Testis (tissue), 5 donors: ENCODE results near the gene PPP2R1B. TPM values are rescaled to one million over a fixed set of nuclear protein-coding genes. Genes with fewer than 3 reads are reported as not detected.

Source experiments
- DNase-seq: peaks from one replicate; pipeline ENCODE4 v3.0.0-alpha.2; 2019
- H3K27ac ChIP-seq, 2 donors: fragments of 200-600 bp; sonication (generic); one replicate each; pipeline ENCODE4 v1.5.1; 2019
- H3K27me3 ChIP-seq: fragments of 200-600 bp; sonication (generic); one replicate; pipeline ENCODE4 v1.5.1; 2019
- H3K36me3 ChIP-seq: fragments of 200-600 bp; sonication (generic); one replicate; pipeline ENCODE4 v1.5.1; 2017; ENCODE audit warnings: low read depth; ENCODE audit errors: missing control alignments
- H3K4me1 ChIP-seq: fragments of 200-600 bp; sonication (generic); one replicate; pipeline ENCODE4 v1.5.1; 2019
- H3K4me3 ChIP-seq, 2 donors: fragments of 200-600 bp; sonication (generic); one replicate each; pipeline ENCODE4 v1.5.1; 2017 to 2019
- H3K9me3 ChIP-seq: fragments of 200-600 bp; sonication (generic); one replicate; pipeline ENCODE4 v1.5.1; 2017
- CTCF ChIP-seq, 3 experiments: fragments of 450-650 bp in 2 of 3; fragments of 200-600 bp in 1 of 3; sonication (generic) in 1 of 3; IDR thresholded peaks; one replicate each; pipeline ENCODE4 v1.5.1; 2016 to 2019; ENCODE audit warnings: antibody characterized with exemption in 3 of 3, mild to moderate bottlenecking in 2 of 3, moderate library complexity in 1 of 3
- POLR2A ChIP-seq: fragments of 450-650 bp; IDR thresholded peaks from one replicate; pipeline ENCODE4 v1.6.1; 2017; ENCODE audit warnings: antibody characterized with exemption, mild to moderate bottlenecking, moderate library complexity
- WGBS, 2 donors: methylation state at CpG; one replicate each; pipeline ENCODE4 v1.1.5; 2018; 5-methylcytosine and 5-hydroxymethylcytosine counted together
- intact Hi-C: fragments of 100-400 bp; cut with DNase I; formaldehyde crosslinking; loops from one replicate; pipeline ENCODE4 v1.15.1; 2023; ENCODE audit warnings: low total_unique reads
- long read RNA-seq, 2 donors: transcript quantifications; one replicate each; lab custom pipeline, GENCODE V29; 2026
- polyA plus RNA-seq: library from polyadenylated mRNA; stranded (reverse); fragments of 350-450 nt; fragmentation: Illumina TruSeq; extraction: RNeasy Lipid Tissue Mini Kit (QIAGEN cat#74804); gene quantifications from one replicate; pipeline ENCODE4 v1.2.3, GENCODE V29; 2014; ENCODE audit warnings: low read depth, low replicate concordance; ENCODE audit not compliant: insufficient read depth
- total RNA-seq, 2 donors: library from RNA; depleted of rRNA; stranded (reverse); fragments of >200 nt; gene quantifications; one replicate each; pipeline ENCODE4 v1.2.3, GENCODE V29; 2016

Gene PPP2R1B
- total RNA-seq: 10 to 100 TPM; 67.2 to 75.8 TPM
- 115 TPM for polyA plus RNA-seq
- long read RNA-seq, donor 1, full-length matches to known transcripts: 4 of 40 reads
- long read RNA-seq, donor 1, partial matches to known transcripts: 36 of 40 reads
- long read RNA-seq, donor 1, other reads (novel, unspliced or antisense): 0 of 40 reads
- long read RNA-seq, donor 2, full-length matches to known transcripts: 4 of 4 reads
- long read RNA-seq, donor 2, partial matches to known transcripts: 0 of 4 reads
- long read RNA-seq, donor 2, other reads (novel, unspliced or antisense): 0 of 4 reads

GRCh38 chr11:111765984-111766833 lies at the start of gene PPP2R1B:
Gene PPP2R1B (minus strand): TSS chr11:111766389. CDS start chr11:111766361, 28 bp downstream.
- H3K4me1 ChIP-seq: peaks cover 17% of the 10 kb centered on the region
- no peaks in the 10 kb centered on the region for H3K9me3 ChIP-seq
- intact Hi-C loops: no loop called here
- peak; percentile 90 for DNase-seq
- WGBS, 2 donors: 1% methylated on average over 39 to 55 of the region's 61 CpGs
- H3K4me3 ChIP-seq: peak within 1 kb of the TSS; percentile 76 to 97
- no peaks in the 10 kb centered on the region for H3K27me3 ChIP-seq
- peak within 1 kb of the TSS; percentile 83 to 92 for H3K27ac ChIP-seq
- TF ChIP-seq CTCF (IDR thresholded peaks at IDR 0.05): no peak
- no peak for TF ChIP-seq POLR2A
- no peaks in the 10 kb centered on the region for H3K36me3 ChIP-seq

GRCh38 chr11:111815489-111815888 lies 49.3 kb upstream of the PPP2R1B start:
- TF ChIP-seq CTCF (IDR thresholded peaks at IDR 0.05) (no peak), POLR2A (no peak)

DNA sequence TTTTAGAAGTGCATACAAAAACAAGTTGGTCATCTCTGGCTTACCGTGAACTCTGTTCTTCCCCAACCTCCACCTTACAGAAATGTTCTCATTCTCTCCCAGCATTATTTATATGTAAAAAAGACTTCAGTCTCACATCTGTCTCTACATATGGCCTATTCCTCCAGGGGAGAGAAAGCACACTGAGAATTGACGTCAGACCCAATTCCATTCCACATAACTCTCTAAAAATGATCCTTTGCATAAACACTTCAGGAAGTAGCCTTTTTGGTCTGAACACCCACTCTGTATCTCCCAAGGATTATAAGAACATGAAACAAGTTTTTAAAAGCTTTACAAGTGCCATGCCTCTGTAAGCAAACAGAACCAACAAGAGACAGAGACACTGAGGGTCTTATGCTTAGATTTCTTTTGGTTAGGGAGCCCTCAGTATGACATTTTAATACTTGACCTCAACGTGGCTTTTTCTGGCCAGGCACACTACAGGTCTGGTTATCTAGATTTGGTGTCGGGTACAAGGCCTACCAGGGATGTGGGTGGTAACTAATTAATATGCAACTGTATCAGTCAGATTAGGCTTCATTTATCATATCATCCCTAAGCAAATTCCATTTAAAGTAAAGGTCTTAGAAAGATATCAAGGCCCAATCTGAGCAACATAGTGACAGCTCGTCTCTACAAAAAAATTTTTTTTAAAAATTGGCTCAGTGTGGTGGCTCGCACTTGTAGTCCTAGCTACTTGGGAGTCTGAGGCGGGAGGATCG lies 48.5 kb upstream of the PPP2R1B start:
- no peaks in the 10 kb centered on the region for H3K27me3 ChIP-seq
- no peak overlapping the region for H3K4me3 ChIP-seq
- no peaks in the 10 kb centered on the region for H3K36me3 ChIP-seq
- DNase-seq: no peak
- TF ChIP-seq CTCF (IDR thresholded peaks at IDR 0.05): no peak
- no peak for TF ChIP-seq POLR2A
- no peak overlapping the region for H3K27ac ChIP-seq
- no peaks in the 10 kb centered on the region for H3K4me1 ChIP-seq
- intact Hi-C loops: no loop called here
- no peaks in the 10 kb centered on the region for H3K9me3 ChIP-seq
- 74 to 79% methylated on average over 8 of the region's 8 CpGs for WGBS, 2 donors

More at GRCh38 chr11:111815489-111815888, 49.3 kb upstream of the PPP2R1B start:
- Histone ChIP-seq H3K36me3 (no peaks in the 10 kb centered on the region), H3K27ac (no peak overlapping the region), H3K4me1 (no peaks in the 10 kb centered on the region), H3K9me3 (no peaks in the 10 kb centered on the region), H3K27me3 (no peaks in the 10 kb centered on the region), H3K4me3 (no peak overlapping the region)
- WGBS, 2 donors: 86 to 93% methylated on average over 1 of the region's 1 CpG
- DNase-seq: no peak
- intact Hi-C loops: no loop called here

GRCh38 chr11:111814106-111814505 lies 47.9 kb upstream of the PPP2R1B start:
- Histone ChIP-seq H3K27ac (no peak overlapping the region), H3K27me3 (no peaks in the 10 kb centered on the region), H3K4me3 (no peak overlapping the region), H3K4me1 (no peaks in the 10 kb centered on the region), H3K9me3 (no peaks in the 10 kb centered on the region), H3K36me3 (no peaks in the 10 kb centered on the region)
- TF ChIP-seq CTCF (IDR thresholded peaks at IDR 0.05) (no peak), POLR2A (no peak)
- DNase-seq: no peak
- intact Hi-C loops: no loop called here
- 80 to 81% methylated on average over 1 of the region's 1 CpG for WGBS, 2 donors
